Activated naive CD8-positive, alpha-beta T cell treated with anti-CD3 and anti-CD28 coated beads for 36 hours (primary cell): ENCODE results near the gene EYS. TPM values are rescaled to one million over a fixed set of nuclear protein-coding genes. Genes with fewer than 3 reads are reported as not detected.
"Not testable (repeated sequence)": the region's sequence is repeated elsewhere in the genome, so short reads cannot be mapped to it uniquely, and the experiment has no call there.

Source experiments
- DNase-seq: peaks from one replicate; pipeline ENCODE4 v3.0.0; 2021
- H3K27ac Mint-ChIP-seq: one replicate; pipeline ENCODE4 v1.8.0; 2022; ENCODE audit warnings: mild to moderate bottlenecking, moderate library complexity, mixed read lengths
- H3K27me3 Mint-ChIP-seq: one replicate; pipeline ENCODE4 v1.8.0; 2022; ENCODE audit warnings: mild to moderate bottlenecking, mixed read lengths
- H3K36me3 Mint-ChIP-seq: one replicate; pipeline ENCODE4 v1.8.0; 2021; ENCODE audit warnings: mild to moderate bottlenecking, mixed read lengths
- H3K4me1 Mint-ChIP-seq: one replicate; pipeline ENCODE4 v1.8.0; 2021; ENCODE audit warnings: mixed read lengths
- H3K4me3 Mint-ChIP-seq: one replicate; pipeline ENCODE4 v1.8.0; 2022; ENCODE audit warnings: mild to moderate bottlenecking, moderate library complexity, mixed read lengths
- H3K9me3 Mint-ChIP-seq: one replicate; pipeline ENCODE4 v1.8.0; 2022; ENCODE audit warnings: mixed read lengths
- total RNA-seq, 2 experiments: library from RNA; stranded (reverse); gene quantifications; one replicate each; pipeline ENCODE4 v1.2.3, GENCODE V29; 2021

The EYS gene
- total RNA-seq, 2 experiments from 2014 or later, result not detected

DNA sequence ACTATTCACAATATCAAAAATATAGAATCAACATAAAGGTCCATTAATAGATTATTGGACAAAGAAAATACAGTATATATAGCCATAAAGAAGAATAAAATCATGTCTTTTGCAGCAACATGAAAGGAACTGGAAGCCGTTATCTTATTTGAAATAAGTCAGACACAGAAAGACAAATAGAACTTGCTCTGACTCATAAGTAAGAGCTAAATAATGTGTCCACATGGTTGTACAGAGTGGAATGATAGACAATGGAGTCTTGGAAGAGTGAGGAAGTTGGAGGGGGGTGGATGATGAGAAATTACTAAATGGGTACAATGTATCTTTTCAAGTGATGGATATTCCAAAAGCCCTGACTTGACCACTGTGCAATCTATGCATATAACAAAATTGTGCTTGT, 1457.9 kb downstream of the EYS start:
- no peaks in the 10 kb centered on the region for H3K4me1 Mint-ChIP-seq
- no peaks in the 10 kb centered on the region for H3K27me3 Mint-ChIP-seq
- H3K9me3 Mint-ChIP-seq, result peaks cover 3% of the 10 kb centered on the region
- H3K4me3 Mint-ChIP-seq, result no peak overlapping the region
- no peak for DNase-seq
- H3K27ac Mint-ChIP-seq, result no peak overlapping the region
- H3K36me3 Mint-ChIP-seq, result no peaks in the 10 kb centered on the region

DNA sequence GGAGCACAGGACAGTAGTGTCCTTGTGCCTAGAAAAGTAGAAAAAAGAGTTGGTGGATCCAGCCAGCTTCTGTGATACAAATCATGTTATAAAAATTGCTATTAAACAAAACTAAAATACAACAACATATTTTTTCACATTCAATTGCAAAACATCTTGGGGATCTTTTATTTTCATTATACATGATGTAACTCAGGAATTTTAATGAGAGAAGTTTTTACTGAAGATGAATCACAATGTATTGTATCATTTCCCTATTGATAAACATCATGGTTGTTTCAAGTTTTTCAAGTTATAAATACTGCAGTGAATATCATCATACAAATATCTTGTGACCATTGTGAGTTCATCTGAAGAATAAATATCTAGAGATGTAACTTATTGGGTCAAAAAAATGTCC, 1463.4 kb downstream of the EYS start:
- no peaks in the 10 kb centered on the region for H3K4me1 Mint-ChIP-seq
- DNase-seq, result no peak
- H3K27me3 Mint-ChIP-seq, result no peaks in the 10 kb centered on the region
- H3K9me3 Mint-ChIP-seq, result peaks cover 15% of the 10 kb centered on the region
- no peaks in the 10 kb centered on the region for H3K36me3 Mint-ChIP-seq
- no peak overlapping the region for H3K4me3 Mint-ChIP-seq
- H3K27ac Mint-ChIP-seq, result no peak overlapping the region

DNA sequence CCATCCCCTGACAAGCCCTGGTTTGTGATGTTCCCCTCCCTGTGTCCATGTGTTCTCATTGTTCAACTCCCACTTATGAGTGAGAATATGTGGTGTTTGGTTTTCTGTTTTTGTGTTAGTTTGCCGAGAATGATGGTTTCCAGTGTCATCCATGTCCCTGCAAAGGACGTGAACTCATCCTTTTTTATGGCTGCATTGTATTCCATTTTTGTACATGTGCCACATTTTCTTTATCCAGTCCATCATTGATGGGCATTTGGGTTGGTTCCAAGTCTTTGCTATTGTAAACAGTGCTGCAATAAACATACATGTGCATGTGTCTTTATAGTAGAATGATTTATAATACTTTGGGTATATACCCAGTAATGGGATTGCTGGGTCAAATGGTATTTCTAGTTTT, 1468.1 kb downstream of the EYS start:
- not testable (repeated sequence) for DNase-seq, H3K27ac Mint-ChIP-seq, H3K27me3 Mint-ChIP-seq, H3K4me3 Mint-ChIP-seq, H3K4me1 Mint-ChIP-seq, H3K36me3 Mint-ChIP-seq
- H3K9me3 Mint-ChIP-seq, result peaks cover 13% of the 10 kb centered on the region

DNA sequence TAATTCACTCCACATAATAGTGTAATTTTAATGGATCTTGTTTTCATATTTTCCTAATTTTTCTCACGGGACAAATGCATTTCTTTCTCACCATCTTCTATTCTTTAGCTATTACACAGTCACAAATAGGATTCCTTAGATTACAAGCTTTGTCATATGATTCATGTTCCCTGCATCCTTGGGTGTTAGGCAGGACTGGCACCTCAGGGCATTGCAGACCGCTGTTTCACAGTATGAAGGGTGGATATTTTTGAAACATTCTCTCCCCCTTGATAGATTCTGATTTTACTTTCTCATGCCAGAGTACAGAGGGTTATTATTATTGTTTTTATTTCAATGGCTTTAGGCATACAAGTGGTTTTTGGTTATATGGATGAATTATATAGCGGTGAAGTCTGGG, 1469.0 kb downstream of the EYS start:
- no peak for DNase-seq
- Mint-ChIP-seq H3K36me3 (no peaks in the 10 kb centered on the region), H3K9me3 (peaks cover 13% of the 10 kb centered on the region), H3K27ac (no peak overlapping the region), H3K4me1 (no peaks in the 10 kb centered on the region), H3K27me3 (no peaks in the 10 kb centered on the region), H3K4me3 (no peak overlapping the region)

DNA sequence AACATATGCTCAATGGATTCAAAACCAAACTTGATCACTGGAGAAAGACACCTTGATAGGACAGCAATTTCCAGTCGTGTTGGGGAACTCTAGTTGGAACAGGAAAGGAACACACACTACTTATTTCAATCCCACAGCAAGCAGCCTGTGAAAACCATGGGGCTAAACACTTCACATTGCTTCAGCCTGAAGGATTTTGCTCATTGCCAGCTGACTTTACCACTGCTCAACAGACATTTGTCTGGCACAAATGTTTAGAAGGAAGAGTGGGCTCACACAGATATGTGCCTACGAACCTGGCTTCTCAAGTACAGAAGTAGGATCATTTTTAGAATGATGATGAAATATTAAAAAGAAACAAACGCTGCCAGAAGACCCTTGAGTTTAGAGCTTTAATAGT, 1473.3 kb downstream of the EYS start:
- H3K27me3 Mint-ChIP-seq, result no peaks in the 10 kb centered on the region
- H3K9me3 Mint-ChIP-seq, result peaks cover under 1% of the 10 kb centered on the region
- no peak for DNase-seq
- no peaks in the 10 kb centered on the region for H3K36me3 Mint-ChIP-seq
- H3K4me1 Mint-ChIP-seq, result no peaks in the 10 kb centered on the region
- no peak overlapping the region for H3K27ac Mint-ChIP-seq
- H3K4me3 Mint-ChIP-seq, result no peak overlapping the region

DNA sequence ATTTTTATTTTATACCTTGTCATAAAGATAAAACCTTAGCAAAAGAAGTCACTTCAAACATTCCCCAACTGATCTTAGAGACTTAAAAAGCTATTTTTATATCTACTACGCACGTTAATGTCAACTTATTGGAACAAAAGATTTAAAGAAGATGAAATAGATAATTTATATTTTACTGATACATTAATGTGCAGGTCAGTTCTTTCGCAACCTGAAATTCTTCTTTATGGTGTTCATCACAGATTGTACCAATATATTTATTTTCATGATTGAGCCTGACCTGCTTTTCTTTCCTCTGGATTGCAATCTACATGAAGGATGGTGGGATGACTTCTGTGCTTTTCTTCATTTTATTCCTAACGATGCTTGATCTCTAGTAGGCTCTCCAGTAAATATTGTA, 1475.1 kb downstream of the EYS start:
- no peaks in the 10 kb centered on the region for H3K9me3 Mint-ChIP-seq
- no peak overlapping the region for H3K27ac Mint-ChIP-seq
- no peaks in the 10 kb centered on the region for H3K27me3 Mint-ChIP-seq
- H3K4me1 Mint-ChIP-seq, result no peaks in the 10 kb centered on the region
- no peaks in the 10 kb centered on the region for H3K36me3 Mint-ChIP-seq
- H3K4me3 Mint-ChIP-seq, result no peak overlapping the region
- no peak for DNase-seq

DNA sequence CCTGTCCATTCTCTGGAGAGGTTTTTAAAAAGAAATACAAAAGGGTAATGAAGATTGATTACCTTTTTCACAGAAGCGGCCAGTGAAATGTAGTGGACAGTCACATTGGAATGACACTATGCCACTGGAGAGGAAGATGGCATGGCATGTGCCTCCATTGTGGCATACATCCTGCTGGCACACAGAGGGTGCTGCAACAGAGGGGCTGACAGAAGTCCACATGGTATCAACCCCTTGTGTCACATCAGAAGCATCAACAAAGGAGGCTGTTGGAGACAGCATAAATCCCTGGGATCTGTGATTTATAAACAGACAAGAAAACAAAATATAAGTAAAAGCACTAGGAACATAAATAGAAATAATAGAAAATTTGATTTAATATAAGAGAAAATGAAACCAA, 1476.5 kb downstream of the EYS start:
- Mint-ChIP-seq H3K4me3 (no peak overlapping the region), H3K9me3 (no peaks in the 10 kb centered on the region), H3K36me3 (no peaks in the 10 kb centered on the region), H3K27ac (no peak overlapping the region), H3K27me3 (no peaks in the 10 kb centered on the region), H3K4me1 (no peaks in the 10 kb centered on the region)
- DNase-seq, result no peak

DNA sequence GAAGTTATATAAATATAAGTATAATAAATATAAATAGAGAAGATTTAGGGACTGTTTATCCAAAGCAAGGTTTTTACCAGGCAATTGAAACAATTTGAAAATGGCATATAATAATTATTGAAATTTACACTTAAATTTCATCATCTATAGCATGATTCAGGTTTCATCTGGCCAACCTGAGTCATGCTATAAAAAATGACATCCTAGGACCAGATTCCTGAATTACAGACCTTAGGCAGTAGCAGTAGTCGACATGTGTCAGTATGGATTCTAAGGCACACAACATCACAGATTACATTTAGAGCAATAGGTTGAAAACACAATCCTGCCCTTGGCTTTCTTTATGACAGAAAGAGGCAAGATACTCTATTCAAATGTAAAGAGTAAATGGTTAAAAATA, 1479.2 kb downstream of the EYS start:
- DNase-seq, result no peak
- Mint-ChIP-seq H3K36me3 (no peaks in the 10 kb centered on the region), H3K4me3 (no peak overlapping the region), H3K27me3 (no peaks in the 10 kb centered on the region), H3K4me1 (no peaks in the 10 kb centered on the region), H3K27ac (no peak overlapping the region), H3K9me3 (no peaks in the 10 kb centered on the region)

DNA sequence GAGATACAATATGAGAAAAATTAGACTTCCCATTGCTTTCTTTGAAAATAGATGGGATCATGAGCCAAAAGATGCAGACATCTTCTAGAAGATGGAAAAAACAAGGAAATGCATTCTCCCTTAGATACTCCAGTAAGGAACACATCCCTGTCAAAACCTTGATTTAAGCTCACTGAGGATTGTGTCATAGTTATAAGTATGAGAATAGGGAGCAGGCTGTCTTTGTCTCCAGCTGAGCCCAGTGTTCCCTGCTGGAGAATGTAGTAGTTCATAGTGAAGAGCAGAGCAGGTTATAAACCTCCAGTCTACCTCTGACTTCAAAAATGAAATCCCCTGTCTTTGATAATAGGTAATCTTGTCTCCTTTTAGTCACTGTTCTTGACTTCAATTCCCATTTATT, 1481.5 kb downstream of the EYS start:
- Mint-ChIP-seq H3K4me3 (no peak overlapping the region), H3K4me1 (no peaks in the 10 kb centered on the region), H3K27ac (no peak overlapping the region), H3K36me3 (no peaks in the 10 kb centered on the region), H3K9me3 (peaks cover 2% of the 10 kb centered on the region), H3K27me3 (no peaks in the 10 kb centered on the region)
- DNase-seq, result no peak

DNA sequence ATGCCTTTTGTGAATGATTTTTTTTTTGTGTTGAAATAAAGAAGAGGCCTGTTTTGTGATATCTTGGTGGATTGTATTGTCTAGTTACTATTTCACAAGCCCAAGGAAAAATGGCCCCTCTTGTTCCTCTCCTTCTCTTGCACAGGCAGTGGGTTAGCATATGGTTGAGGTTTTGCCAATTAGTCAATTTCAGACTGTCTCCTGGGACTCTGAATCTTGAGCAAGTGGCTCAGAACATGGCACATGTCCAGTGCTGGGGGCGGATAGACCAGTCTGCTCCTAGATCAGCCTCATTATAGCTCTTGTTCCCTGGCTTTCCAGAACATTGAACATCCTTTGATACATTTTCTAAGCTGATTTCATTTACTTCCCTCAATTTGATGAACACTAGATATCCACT, 1482.2 kb downstream of the EYS start:
- Mint-ChIP-seq H3K36me3 (no peaks in the 10 kb centered on the region), H3K4me3 (no peak overlapping the region), H3K27ac (no peak overlapping the region), H3K4me1 (no peaks in the 10 kb centered on the region), H3K9me3 (peaks cover 2% of the 10 kb centered on the region), H3K27me3 (no peaks in the 10 kb centered on the region)
- DNase-seq, result no peak

DNA sequence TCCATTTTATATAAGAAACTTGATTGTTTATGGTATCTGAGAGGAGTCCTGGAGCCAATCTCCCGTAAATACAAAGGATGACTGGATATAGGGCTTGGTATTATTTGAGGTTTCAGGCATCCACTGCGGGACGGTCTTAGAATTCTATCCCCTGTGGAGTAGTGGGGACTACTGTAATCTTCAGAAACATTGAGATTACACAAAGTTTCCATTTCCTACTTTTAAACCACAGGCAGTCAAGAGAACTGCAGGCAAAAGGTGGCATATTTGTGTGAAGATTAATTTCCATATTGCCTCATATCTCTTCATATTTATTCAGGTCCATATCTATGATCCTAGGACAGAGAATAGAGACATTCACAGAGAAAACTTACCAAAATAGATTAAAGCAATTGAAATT, 1485.2 kb downstream of the EYS start:
- Mint-ChIP-seq H3K27ac (no peak overlapping the region), H3K4me3 (no peak overlapping the region), H3K4me1 (no peaks in the 10 kb centered on the region), H3K36me3 (no peaks in the 10 kb centered on the region), H3K27me3 (no peaks in the 10 kb centered on the region), H3K9me3 (peaks cover 2% of the 10 kb centered on the region)
- DNase-seq, result no peak

DNA sequence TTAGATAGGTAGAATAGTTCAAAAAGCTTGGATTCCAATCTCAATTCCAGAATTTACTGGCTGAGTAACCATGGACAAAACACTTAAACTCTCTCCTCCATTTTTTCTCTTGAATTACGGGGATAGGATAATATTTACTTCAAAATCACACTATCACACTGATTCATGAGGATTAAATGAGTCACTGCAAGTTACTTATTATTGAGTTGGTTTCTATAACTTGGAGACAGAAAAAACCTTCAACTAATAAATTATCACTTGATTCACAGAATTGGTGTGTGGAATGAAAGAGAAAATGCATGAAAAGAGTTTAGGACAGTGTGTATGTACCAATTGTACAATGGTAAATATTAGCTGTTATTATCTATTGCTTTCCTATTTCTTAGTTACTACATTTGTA, 1486.2 kb downstream of the EYS start:
- Mint-ChIP-seq H3K27ac (no peak overlapping the region), H3K27me3 (no peaks in the 10 kb centered on the region), H3K4me1 (no peaks in the 10 kb centered on the region), H3K36me3 (no peaks in the 10 kb centered on the region), H3K9me3 (peaks cover 2% of the 10 kb centered on the region), H3K4me3 (no peak overlapping the region)
- no peak for DNase-seq

DNA sequence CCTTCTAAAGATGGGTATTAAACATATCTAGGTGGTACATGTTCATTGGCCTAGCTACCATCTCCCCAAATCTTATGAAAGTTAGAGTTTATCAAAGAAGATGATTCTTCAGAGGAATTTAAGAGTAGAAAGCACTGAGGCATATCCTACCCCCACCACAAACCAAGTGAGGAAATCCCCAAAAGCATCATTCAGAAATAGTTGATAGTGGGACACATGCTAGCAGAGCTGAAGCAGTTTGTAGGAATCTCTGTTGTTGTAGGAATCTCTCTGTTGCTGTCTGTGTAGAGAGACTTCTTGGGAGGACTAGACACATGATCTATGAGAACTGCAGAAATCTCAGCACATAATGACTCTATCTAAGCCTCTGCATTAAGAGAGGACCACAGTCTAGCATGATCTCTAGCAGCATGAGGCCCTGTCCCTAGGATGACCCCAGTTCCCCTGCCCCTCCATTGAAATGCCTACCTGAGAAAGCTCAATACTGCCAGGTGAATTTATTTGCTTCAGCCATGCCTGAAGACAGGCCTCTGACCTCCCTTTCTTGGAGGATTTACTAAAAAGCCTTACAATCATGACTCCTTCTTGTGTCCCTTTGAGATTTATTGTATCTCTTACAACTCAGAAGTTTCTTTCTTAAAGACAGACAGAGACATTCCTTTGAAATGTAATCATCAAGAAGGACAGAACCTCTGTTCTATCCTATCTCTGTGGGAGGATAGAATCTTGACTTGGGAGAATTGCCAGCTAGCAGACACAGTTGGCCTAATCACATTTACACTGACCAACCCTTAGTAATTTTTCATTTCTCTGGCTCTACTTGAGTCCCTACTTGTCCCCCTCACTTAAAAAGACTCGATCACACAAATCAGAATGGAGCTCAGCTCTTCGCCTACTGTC, 1489.1 kb downstream of the EYS start:
- Mint-ChIP-seq H3K4me1 (no peaks in the 10 kb centered on the region), H3K9me3 (peaks cover 2% of the 10 kb centered on the region), H3K4me3 (no peak overlapping the region), H3K27ac (no peak overlapping the region), H3K36me3 (no peaks in the 10 kb centered on the region), H3K27me3 (no peaks in the 10 kb centered on the region)
- DNase-seq, result no peak

DNA sequence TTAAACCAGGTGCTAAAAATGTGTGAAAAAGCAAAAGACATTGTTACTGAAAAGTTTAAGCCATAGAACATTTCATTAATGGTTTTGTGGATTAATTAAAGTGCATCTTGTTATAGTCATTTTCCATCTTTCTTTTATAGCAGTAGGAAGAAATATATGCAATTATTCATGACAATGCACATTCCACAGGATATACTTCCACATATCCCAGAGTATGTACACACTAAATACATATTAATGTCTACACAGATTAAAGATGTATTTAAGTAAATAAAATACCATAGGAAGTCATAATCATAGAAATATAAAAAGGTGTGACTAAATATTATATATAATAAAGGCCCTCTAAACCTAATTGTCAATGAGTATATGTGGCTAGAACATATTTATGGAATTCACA, 1492.7 kb downstream of the EYS start:
- Mint-ChIP-seq H3K27me3 (no peaks in the 10 kb centered on the region), H3K9me3 (no peaks in the 10 kb centered on the region), H3K27ac (no peak overlapping the region), H3K4me3 (no peak overlapping the region), H3K36me3 (no peaks in the 10 kb centered on the region), H3K4me1 (no peaks in the 10 kb centered on the region)
- no peak for DNase-seq

DNA sequence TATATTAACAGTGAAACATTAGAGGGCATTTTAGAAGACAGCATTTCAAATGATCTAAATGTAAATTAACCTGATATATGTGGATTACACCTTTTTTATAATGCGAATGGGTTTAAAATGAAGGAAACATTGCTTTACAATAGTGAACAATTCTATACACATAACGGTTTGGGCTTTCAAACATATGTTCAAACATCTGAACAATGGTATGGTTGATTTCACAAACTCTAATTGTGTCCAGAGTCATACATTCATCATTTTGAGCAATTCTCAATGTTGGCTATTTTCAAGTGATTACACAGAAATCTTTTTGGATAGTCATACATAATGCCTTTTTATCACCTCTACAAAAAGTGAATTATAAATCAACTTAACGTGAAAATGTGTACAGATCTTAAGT, 1493.3 kb downstream of the EYS start:
- Mint-ChIP-seq H3K36me3 (no peaks in the 10 kb centered on the region), H3K9me3 (no peaks in the 10 kb centered on the region), H3K27ac (no peak overlapping the region), H3K4me3 (no peak overlapping the region), H3K4me1 (no peaks in the 10 kb centered on the region), H3K27me3 (no peaks in the 10 kb centered on the region)
- no peak for DNase-seq

DNA sequence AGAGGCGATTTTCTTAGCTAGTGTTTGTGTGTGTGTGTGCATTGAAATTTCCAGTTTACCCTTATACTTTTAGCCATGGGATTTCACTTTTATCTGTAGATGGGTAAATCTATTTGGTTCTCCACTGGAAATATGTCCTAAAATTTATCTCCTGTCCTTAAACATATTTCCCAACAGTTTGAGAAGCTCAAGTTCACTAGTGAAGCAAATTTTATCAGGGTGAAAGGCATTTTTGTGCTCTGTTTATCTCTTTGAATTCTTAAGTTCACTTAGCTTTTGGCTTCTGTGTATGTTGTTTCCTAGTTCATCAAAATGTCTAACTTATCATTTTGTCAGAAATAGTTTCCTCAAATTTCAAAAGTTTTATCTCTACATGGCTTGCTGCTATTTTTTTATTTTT, 1509.8 kb downstream of the EYS start:
- H3K27ac Mint-ChIP-seq, result no peak overlapping the region
- H3K27me3 Mint-ChIP-seq, result no peaks in the 10 kb centered on the region
- H3K36me3 Mint-ChIP-seq, result no peaks in the 10 kb centered on the region
- no peaks in the 10 kb centered on the region for H3K4me1 Mint-ChIP-seq
- no peak overlapping the region for H3K4me3 Mint-ChIP-seq
- no peaks in the 10 kb centered on the region for H3K9me3 Mint-ChIP-seq
- DNase-seq, result no peak
